Activated CD8-positive, alpha-beta memory T cell treated with anti-CD3 and anti-CD28 coated beads for 4 hours (primary cell): ENCODE measurements around the gene MYL9.
A peak's percentile ranks its signal among the peaks of the same experiment; 100 is the strongest.
"Not testable (repeated sequence)": the region's sequence is repeated elsewhere in the genome, so short reads cannot be mapped to it uniquely, and the experiment has no call there.

Source experiments
- DNase-seq, 2 donors: peaks; one replicate each; pipeline ENCODE4 v3.0.0-alpha.2; 2020; ENCODE audit warnings: low read depth in 2 of 2

MYL9 gene

GRCh38 chr20:36548704-36549627 lies 7.6 kb downstream of the MYL9 start:
- DNase-seq = no peak

GRCh38 chr20:36549628-36549941 lies 8.3 kb downstream of the MYL9 start:
- DNase-seq = no peak

- DNase-seq = no peak
These were observed 8.8 kb downstream of the MYL9 start for GRCh38 chr20:36549942-36550789.

GRCh38 chr20:36550790-36551299 lies 9.5 kb downstream of the MYL9 start:
- DNase-seq = no peak

GRCh38 chr20:36555248-36555647 lies 13.9 kb downstream of the MYL9 start:
- no peak for DNase-seq

- no peak for DNase-seq
These were observed 21.4 kb downstream of the MYL9 start for GRCh38 chr20:36562724-36563123.

GRCh38 chr20:36563374-36563773 lies 22.1 kb downstream of the MYL9 start:
- no peak for DNase-seq

- DNase-seq = not testable (repeated sequence)
These were observed 22.9 kb downstream of the MYL9 start for GRCh38 chr20:36564078-36564725.

- not testable (repeated sequence) for DNase-seq
These were observed 23.4 kb downstream of the MYL9 start for GRCh38 chr20:36564726-36565121.

GRCh38 chr20:36565520-36565919 lies 24.2 kb downstream of the MYL9 start:
- no peak for DNase-seq

- no peak for DNase-seq
These were observed 28.6 kb downstream of the MYL9 start for GRCh38 chr20:36569847-36570429.

- no peak for DNase-seq
These were observed 30.5 kb downstream of the MYL9 start for GRCh38 chr20:36571564-36572504.

- DNase-seq = peak; percentile 44 to 63
These were observed 31.4 kb downstream of the MYL9 start for GRCh38 chr20:36572701-36573102.

GRCh38 chr20:36573103-36573797 lies 31.9 kb downstream of the MYL9 start, which contains the start of gene TGIF2:
Gene TGIF2 (plus strand): TSS chr20:36573597. CDS start chr20:36578775, 5,178 bp downstream.
- peak; percentile 85 to 87 for DNase-seq

- no peak for DNase-seq
These were observed 32.6 kb downstream of the MYL9 start for GRCh38 chr20:36573798-36574365.

GRCh38 chr20:36574366-36575135 lies 33.2 kb downstream of the MYL9 start:
- peak; percentile 40 to 55 for DNase-seq

- DNase-seq = no peak
These were observed 34.7 kb downstream of the MYL9 start for GRCh38 chr20:36576081-36576445.

GRCh38 chr20:36578356-36579041 lies 37.2 kb downstream of the MYL9 start:
- no peak for DNase-seq
